Measurements from ENCODE around the gene CCDC73. TPM values are rescaled to one million over a fixed set of nuclear protein-coding genes. Genes with fewer than 3 reads are reported as not detected.
"Not testable (repeated sequence)": the region's sequence is repeated elsewhere in the genome, so short reads cannot be mapped to it uniquely, and the experiment has no call there.

CCDC73 gene
- total RNA-seq, 1 experiment from 2014 or later, result not detected

DNA sequence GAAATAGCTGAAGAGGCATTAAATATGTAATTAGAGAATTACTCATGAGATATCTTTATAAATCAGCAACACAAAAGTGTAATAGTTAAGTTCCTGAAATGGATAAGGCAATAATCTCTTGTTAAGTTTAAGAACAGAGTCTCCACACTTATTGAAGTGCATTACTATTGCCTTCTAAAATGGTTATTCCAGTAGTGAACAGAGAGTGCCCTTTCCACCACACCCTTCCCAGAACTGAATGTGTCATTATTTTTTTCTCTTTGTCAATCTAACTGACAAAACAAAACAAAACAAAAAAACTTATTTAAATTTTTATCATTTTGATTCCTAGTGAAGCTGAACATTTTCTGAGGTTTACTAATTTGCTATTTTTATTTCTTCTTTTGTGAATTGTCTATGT, 26.0 kb upstream of the CCDC73 start:
- no peaks in the 10 kb centered on the region for H3K36me3 ChIP-seq
- no peak overlapping the region for H3K4me3 ChIP-seq
- no peaks in the 10 kb centered on the region for H3K27me3 ChIP-seq
- H3K9me3 ChIP-seq, result no peaks in the 10 kb centered on the region
- no peak for DNase-seq

DNA sequence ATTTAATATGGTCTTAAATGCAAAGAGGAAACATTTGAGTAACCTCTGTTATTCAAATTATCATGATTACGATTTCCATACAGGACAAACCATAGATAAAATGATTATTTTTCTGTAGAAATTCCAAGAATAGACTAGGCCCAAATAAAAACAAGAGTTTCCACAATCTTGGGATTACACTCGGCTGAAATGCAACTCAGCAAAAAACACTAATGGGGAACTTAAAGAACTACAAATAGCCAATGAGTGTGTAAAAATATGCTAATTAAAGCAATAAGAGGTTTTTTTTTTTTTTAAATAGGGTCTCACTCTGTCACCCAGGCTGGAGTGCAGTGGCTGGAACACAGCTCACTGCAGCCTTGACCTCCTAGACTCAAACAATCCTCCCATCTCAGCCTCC, 24.7 kb upstream of the CCDC73 start:
- Histone ChIP-seq H3K9me3 (no peaks in the 10 kb centered on the region), H3K27me3 (no peaks in the 10 kb centered on the region), H3K4me3 (no peak overlapping the region), H3K36me3 (no peaks in the 10 kb centered on the region)
- DNase-seq, result no peak

DNA sequence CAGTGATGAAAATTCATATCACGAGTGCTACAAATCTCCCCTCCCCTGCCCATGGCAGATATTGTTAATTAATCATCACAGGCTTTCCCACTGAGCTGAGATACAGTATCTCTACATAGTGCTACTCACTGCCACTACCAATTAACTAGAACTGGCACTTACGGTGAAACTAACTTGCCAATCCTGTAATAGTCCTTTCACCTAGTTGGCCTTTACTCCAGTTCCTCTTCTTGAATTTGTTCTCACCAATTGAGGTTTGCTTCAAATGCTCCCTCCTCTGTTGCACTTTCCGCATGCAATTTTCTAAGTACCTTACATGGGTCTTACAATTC, 23.4 kb upstream of the CCDC73 start:
- Histone ChIP-seq H3K36me3 (no peaks in the 10 kb centered on the region), H3K4me3 (no peak overlapping the region), H3K27me3 (no peaks in the 10 kb centered on the region), H3K9me3 (no peaks in the 10 kb centered on the region)
- no peak for DNase-seq

DNA sequence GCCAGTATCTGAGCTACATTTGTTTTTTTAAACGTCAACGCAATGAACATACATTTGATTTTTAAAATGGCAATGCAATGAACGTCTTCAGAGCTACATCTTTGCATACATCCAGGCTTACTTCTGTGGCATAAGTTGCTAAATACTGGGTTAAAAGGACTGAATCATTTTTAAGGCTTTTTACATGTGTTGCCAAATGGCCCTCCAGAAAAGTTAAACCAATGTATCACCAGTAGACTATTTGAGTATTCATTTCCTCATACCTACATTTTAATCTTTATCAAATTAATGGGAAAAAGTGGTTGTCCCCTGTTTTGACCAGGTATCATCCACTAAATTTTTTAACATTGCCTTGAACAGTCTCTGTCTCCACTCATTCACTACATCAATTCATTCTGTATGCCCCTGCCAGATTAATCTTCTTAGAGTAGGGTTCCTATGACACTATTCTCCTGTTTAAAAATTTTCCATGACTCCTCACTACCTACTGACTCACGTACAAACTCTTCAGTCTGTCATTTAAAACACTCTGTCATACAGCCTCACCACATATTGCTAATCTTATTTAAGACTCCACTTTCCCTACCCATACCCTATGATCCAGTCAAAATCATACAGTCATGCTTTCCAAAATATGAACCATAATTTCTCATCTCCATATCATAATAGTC, 22.9 kb upstream of the CCDC73 start:
- Histone ChIP-seq H3K9me3 (no peaks in the 10 kb centered on the region), H3K36me3 (no peaks in the 10 kb centered on the region), H3K4me3 (no peak overlapping the region), H3K27me3 (no peaks in the 10 kb centered on the region)
- DNase-seq, result no peak

DNA sequence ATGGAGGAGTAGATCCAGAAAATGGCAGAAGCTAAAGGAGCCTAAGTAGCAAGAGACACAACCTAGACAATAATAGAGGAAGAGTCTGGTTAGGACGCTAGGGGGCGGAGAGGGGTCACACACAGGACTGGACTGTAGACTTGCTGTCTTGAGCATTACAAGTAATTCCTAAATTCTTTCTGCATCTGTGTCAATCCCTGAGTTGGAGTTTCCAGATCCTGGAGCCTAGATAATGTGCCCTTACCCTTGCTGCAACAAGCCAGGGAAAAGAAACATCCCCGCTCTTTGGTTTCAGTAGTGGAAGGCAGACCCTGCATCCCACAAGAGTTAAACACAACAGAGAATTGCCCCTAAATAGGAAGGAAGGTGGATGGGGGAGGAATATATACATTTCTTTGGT, 14.9 kb upstream of the CCDC73 start:
- no peaks in the 10 kb centered on the region for H3K9me3 ChIP-seq
- peak; percentile 44 for DNase-seq
- no peak overlapping the region for H3K4me3 ChIP-seq
- no peaks in the 10 kb centered on the region for H3K27me3 ChIP-seq
- no peaks in the 10 kb centered on the region for H3K36me3 ChIP-seq

DNA sequence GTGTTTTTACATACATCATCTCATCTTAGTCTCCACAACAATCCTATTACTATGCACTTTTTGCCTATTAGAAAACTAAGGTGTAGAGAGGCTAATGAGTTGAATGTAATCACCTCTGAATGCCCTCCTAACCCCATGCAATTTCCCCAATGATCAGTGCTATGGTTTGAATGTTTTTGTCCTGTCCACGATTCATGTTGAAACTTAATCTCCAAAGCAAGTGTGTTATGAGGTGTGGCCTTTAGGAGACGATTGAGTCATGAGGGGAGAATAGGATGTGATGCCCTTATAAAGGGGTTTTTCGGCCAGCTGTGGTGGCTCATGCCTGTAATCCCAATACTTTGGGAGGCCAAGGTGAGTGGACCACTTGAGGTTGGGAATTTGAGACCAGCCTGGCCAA, 2.0 kb upstream of the CCDC73 start:
- no peak for DNase-seq
- H3K9me3 ChIP-seq, result no peaks in the 10 kb centered on the region
- no peaks in the 10 kb centered on the region for H3K36me3 ChIP-seq
- no peak overlapping the region for H3K4me3 ChIP-seq
- H3K27me3 ChIP-seq, result peaks cover 2% of the 10 kb centered on the region; the same call in 1 of the 2 replicates

DNA sequence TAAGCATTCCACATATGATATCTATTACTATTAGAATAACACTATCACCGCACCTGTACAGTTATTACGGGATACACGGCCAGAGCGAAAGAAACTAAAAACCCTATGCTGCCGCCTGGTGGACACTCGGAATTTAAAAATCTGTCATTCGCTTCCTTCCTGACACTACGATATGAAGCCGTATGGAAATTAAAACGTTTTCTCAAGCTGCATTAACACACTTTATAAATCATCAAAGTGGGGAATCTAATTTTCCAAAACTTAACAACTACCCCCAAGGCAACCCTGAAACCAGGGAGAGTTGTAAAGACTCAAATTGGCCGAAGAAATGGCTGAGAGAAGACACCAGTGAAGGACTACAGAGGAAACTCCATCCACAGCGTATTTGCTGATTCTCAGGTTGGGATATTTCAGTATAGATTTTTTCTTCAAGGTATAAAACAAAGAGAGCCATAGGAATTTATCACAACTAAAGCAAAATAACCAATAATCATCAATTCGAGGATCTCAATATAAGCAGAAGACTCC, 1.4 kb downstream of the CCDC73 start:
- Histone ChIP-seq H3K4me3 (no peak overlapping the region; the same call in 1 of the 2 replicates), H3K27me3 (peaks cover 2% of the 10 kb centered on the region; the same call in 1 of the 2 replicates), H3K36me3 (no peaks in the 10 kb centered on the region), H3K9me3 (no peaks in the 10 kb centered on the region)
- DNase-seq, result peak; percentile 4

DNA sequence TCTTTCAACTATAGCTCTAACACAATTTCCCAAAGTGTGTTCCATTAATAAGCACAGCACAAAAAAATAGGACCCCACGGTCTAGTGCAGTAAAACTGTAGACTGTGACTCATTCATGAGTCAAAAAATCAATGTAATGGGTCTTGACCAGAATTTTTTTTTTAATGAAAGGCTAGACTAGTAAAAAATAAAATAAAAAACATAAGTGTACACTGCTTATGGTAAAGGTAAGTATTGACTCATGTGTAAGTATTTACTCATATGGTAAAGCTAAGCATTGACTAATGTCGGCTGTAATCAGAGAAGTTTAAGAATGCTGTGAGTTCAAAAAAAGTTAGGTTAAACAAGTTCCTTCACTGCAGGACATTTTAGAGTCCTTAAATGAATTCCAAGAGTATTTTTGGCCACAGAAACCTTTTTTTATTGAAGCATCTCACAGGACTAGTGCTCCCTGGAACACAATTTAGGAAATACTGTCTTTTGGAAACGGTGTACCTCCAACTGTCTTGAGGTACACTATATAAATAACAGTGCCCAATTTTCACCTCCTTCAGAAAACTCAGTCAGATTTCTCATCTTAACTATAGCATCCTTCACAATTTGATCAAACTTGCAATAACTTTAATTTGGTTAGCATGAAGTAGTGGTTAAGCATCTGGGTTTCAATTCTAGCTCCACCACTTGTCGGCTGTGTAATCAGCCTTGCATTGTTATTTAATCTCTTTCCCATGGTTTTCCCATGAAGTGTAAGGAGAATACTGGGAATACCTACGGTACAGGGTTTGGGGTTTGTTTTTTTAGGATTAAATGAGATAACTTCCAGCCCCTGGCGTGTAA, 2.1 kb downstream of the CCDC73 start:
- H3K4me3 ChIP-seq, result no peak overlapping the region
- no peak for DNase-seq
- H3K27me3 ChIP-seq, result peaks cover 2% of the 10 kb centered on the region; the same call in 1 of the 2 replicates
- no peaks in the 10 kb centered on the region for H3K36me3 ChIP-seq
- no peaks in the 10 kb centered on the region for H3K9me3 ChIP-seq

DNA sequence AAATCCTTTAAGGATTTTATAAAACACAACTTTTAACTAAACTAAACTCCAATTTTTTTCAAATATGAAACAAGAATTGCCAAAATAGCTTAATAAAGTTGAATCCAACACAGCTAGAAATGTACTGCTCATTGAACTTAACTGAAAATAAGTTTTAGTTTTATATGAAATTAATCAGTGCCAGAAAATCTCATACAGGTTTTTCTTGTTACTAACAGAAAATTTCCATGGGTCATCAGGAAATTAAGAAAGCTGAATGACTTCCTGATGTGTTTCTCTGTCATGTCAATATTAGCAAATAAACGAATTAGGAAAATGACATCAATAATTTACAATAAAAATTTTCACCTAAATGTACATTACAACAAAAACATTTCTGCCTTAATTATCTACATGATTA, 3.5 kb downstream of the CCDC73 start:
- DNase-seq, result no peak

DNA sequence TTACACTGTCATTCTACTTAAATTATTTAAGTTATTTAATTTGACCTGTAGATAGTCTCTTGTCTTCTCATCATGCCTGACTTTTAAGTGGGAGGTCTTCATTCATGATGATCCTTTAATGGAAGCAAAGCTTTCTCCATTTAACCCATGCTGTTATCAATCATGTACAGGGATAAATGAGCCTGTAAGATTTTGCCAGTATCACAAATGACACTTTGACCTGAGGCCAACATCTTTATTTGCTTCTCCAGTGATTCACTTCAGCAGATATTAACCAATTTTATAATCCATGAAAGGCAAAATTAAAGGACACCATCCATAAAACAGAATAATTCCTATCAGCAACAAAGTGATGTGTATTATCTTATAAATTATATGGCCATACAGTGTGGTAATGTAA, 7.7 kb downstream of the CCDC73 start:
- no peaks in the 10 kb centered on the region for H3K9me3 ChIP-seq
- no peak overlapping the region for H3K4me3 ChIP-seq

More for the DNA sequence above, 3.5 kb downstream of the CCDC73 start:
- Histone ChIP-seq H3K4me3 (no peak overlapping the region), H3K9me3 (no peaks in the 10 kb centered on the region), H3K36me3 (no peaks in the 10 kb centered on the region), H3K27me3 (peaks cover 2% of the 10 kb centered on the region; the same call in 1 of the 2 replicates)

DNA sequence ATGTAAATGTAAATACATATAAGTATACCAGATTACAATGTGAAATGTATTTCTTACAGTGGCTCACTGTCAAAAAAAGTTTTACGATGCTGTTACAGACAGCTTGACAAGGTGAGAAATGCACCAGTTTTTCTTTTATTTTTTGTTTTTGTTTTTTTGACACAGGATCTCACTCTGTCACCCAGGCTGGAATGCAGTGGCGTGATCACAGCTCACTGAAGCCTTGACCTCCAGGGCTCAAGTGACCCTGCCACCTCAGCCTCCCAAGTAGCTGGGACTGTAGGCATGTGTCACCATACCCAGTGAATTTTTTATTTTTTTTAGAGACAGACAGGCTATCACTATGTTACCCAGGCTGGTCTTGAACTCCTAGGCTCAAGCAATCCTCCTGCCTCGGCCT, 9.2 kb downstream of the CCDC73 start:
- Histone ChIP-seq H3K36me3 (no peaks in the 10 kb centered on the region), H3K27me3 (no peaks in the 10 kb centered on the region), H3K9me3 (no peaks in the 10 kb centered on the region), H3K4me3 (no peak overlapping the region)
- DNase-seq, result no peak

More for the DNA sequence above, 7.7 kb downstream of the CCDC73 start:
- DNase-seq, result no peak
- Histone ChIP-seq H3K36me3 (no peaks in the 10 kb centered on the region), H3K27me3 (no peaks in the 10 kb centered on the region)

DNA sequence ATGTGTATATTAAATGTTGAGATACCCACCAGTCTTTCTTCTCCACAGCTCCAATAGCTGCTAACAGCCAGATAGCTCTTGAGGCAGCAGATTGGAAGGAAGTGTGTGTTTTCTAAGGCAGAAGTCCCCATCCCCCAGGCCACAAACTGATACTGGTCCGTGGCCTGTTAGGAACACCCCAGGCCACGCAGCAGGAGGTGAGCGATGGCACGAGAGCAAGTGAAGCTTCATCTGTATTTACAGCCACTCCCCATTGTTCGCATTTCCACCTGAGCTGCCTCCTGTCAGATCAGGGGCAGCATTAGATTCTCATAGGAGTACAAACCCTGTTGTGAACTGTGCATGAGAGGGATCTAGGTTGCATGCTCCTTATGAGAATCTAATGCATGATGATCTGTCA, 12.7 kb downstream of the CCDC73 start:
- Histone ChIP-seq H3K9me3 (no peaks in the 10 kb centered on the region), H3K4me3 (no peak overlapping the region), H3K36me3 (no peaks in the 10 kb centered on the region), H3K27me3 (no peaks in the 10 kb centered on the region)
- no peak for DNase-seq

DNA sequence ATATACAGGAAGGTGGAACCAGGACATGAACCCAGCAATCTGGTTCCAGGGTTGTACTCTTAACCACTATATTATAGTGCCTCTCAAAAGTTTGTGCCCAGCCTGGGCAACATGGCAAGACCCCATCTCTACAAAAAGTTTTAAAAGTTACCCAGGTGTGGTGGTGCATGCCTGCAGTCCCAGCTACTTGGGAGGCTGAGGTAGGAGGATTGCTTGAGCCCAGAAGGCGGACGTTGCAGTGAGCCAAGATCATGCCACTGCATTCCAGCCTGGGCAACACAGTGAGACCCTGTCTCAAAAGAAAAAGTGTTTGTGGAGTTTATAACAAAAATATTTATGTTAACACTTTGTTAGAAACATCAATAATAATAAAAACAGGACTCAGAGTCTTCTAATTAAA, 13.6 kb downstream of the CCDC73 start:
- H3K27me3 ChIP-seq, DNase-seq, H3K9me3 ChIP-seq, H3K36me3 ChIP-seq, H3K4me3 ChIP-seq: not testable (repeated sequence)

DNA sequence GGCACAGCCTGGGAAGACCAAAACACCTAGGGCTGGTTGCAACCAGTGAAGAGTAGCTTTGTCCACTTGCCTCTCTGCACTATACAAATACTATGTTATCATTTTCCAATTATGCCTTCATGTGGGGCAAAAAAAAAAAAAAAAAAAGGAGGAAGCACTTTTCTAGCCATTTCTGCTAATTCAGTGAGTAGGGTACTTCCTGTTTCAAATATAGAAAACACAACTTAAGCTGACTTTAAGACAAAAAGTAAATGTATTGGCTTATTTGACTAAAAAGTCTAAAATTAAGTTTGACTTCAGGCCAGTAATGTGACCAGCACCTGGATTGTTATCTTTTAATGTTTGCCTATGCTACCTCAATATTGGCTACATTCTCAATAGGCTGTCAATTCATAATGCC, 15.3 kb downstream of the CCDC73 start:
- H3K27me3 ChIP-seq, result no peaks in the 10 kb centered on the region
- DNase-seq, result no peak
- no peak overlapping the region for H3K4me3 ChIP-seq
- no peaks in the 10 kb centered on the region for H3K9me3 ChIP-seq
- H3K36me3 ChIP-seq, result no peaks in the 10 kb centered on the region

DNA sequence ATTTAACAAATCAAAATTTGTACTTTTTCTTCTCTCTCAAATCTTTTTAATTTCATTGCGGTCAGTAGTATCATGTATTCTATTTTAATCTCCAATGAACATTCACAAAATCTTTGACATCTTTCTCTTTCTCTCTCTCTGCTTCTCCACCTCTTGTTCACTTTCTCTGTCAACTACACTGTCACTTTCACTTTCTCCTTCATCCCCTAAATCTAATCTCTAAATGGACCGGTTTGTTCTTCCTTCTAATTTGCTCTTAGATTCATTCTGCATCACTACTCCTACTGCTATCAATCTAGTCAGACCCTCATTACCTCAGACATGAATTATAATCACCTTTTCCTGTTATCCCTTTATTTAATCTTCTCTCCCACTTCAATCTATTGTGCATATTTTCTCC, 18.6 kb downstream of the CCDC73 start:
- Histone ChIP-seq H3K4me3 (no peak overlapping the region), H3K9me3 (no peaks in the 10 kb centered on the region), H3K36me3 (no peaks in the 10 kb centered on the region), H3K27me3 (no peaks in the 10 kb centered on the region)
- DNase-seq, result no peak

DNA sequence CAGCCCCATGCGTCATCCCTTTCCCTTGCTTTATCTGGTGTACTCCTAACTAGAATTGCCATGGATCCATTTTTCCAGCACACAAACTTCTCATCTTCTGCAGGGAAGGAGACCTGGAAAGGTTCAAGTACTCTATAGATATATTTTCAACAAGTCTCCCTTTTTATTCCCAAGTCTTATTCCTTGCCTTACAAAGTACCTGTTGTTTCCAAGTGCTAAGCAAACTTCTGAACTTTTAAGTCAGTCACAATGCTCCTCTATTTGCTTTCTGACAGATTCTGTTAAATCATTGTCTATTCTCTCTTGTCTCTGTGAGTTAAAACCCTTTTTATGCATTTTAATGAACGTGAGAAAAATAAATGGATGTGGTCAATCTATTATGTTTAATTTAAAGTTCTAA, 20.4 kb downstream of the CCDC73 start:
- H3K9me3 ChIP-seq, result no peaks in the 10 kb centered on the region
- H3K27me3 ChIP-seq, result no peaks in the 10 kb centered on the region
- DNase-seq, result no peak
- no peaks in the 10 kb centered on the region for H3K36me3 ChIP-seq
- no peak overlapping the region for H3K4me3 ChIP-seq

DNA sequence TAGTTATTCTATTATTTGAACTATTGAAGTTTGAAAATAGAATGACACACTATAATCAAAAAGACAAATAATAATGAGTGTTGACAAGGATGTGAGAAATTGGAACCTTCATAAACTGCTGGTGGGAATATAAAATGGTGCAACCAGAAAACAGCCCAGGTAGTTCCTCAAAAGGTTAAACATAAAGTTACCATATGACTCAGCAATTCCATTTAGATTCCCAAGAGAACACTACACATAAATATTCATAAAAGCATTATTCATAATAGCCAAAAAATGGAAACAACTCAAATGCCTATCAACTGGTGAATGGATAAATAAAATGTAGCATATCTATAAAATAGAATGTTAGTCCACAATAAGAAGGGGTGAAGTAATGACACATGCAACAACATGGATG, 21.7 kb downstream of the CCDC73 start:
- no peak for DNase-seq
- Histone ChIP-seq H3K9me3 (no peaks in the 10 kb centered on the region), H3K27me3 (no peaks in the 10 kb centered on the region), H3K36me3 (no peaks in the 10 kb centered on the region), H3K4me3 (no peak overlapping the region)

DNA sequence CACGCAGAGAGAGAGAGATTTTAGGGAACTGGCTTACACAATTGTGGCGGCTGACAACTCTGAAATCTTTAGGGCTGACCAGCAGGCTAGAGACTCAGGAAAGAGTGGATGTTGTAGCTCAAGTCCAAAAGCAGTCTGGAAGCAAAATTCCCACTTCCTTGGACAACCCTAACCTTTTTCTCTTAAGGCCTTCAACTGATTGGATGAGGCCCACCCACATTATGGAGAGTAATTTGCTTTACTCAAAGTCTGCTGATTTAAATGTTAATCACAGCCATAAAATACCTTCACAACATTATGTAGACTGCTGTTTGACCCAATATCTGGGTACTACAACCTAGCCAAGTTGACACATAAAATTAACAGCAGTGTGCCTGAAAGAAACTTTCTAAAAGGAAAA, 32.7 kb downstream of the CCDC73 start:
- H3K27me3 ChIP-seq, H3K9me3 ChIP-seq, H3K36me3 ChIP-seq, DNase-seq, H3K4me3 ChIP-seq: not testable (repeated sequence)

Measured in MG63 (cell line).